IMR-90 (cell line): ENCODE data around the gene NLRC3. TPM values are rescaled to one million over a fixed set of nuclear protein-coding genes. Genes with fewer than 3 reads are reported as not detected.

Experiments used
- ATAC-seq: fragments of 200-7000 bp; cut with Tn5 transposase; 2 replicates; pipeline ENCODE4 v1.9.1; 2020; ENCODE audit warnings: low read depth, mild to moderate bottlenecking, moderate library complexity
- BruUV-seq: library from RNA; stranded (reverse); fragments of 400-500 nt; replicated peaks from 2 replicates; lab custom pipeline; 2021; lab: Mats Ljungman, UMichigan
- CTCF ChIA-PET: fragments of 300-600 bp; formaldehyde crosslinking; extraction: SDS; loops from one replicate; lab custom pipeline; 2021; ENCODE audit warnings: antibody characterized with exemption; lab: Yijun Ruan, JAX
- POLR2A ChIA-PET: fragments of 300-600 bp; sonication (Branson Sonifier 250); formaldehyde crosslinking; loops from one replicate; lab custom pipeline; 2022; ENCODE audit warnings: antibody characterized with exemption; ENCODE audit not compliant: unreplicated experiment; lab: Charles Lee
- DNase-seq: peaks from one replicate; pipeline ENCODE4 v3.0.0; 2013
- H2AFZ ChIP-seq: replicated peaks from 2 replicates; pipeline ENCODE3; 2013; ENCODE audit warnings: low read length, mild to moderate bottlenecking; ENCODE audit not compliant: poor library complexity
- H2AK5ac ChIP-seq: 2 replicates; pipeline ENCODE4 v1.6.1; 2013; ENCODE audit warnings: low read depth, low read length, inconsistent platforms
- H2AK9ac ChIP-seq: replicated peaks from 2 replicates; pipeline ENCODE3; 2013; ENCODE audit warnings: mild to moderate bottlenecking, low read depth, low read length, moderate library complexity; ENCODE audit not compliant: poor library complexity
- H2BK120ac ChIP-seq: 2 replicates; pipeline ENCODE4 v1.6.1; 2013; ENCODE audit warnings: low read depth, low read length, inconsistent platforms
- H2BK15ac ChIP-seq: 3 replicates; pipeline ENCODE4 v1.6.1; 2013; ENCODE audit warnings: low read depth, low read length, inconsistent platforms
- H2BK20ac ChIP-seq: 2 replicates; pipeline ENCODE4 v1.6.1; 2013; ENCODE audit warnings: low read depth, mild to moderate bottlenecking, inconsistent platforms, low read length, moderate library complexity
- H2BK5ac ChIP-seq: 2 replicates; pipeline ENCODE4 v1.6.1; 2013; ENCODE audit warnings: mild to moderate bottlenecking, low read depth, low read length, inconsistent platforms; ENCODE audit not compliant: poor library complexity, severe bottlenecking
- H3K14ac ChIP-seq: replicated peaks from 2 replicates; pipeline ENCODE4 v1.6.1; 2013; ENCODE audit warnings: low read depth, low read length, inconsistent platforms
- H3K18ac ChIP-seq: 2 replicates; pipeline ENCODE4 v1.6.1; 2013; ENCODE audit warnings: low read depth, low read length, control low read depth
- H3K23ac ChIP-seq: 2 replicates; pipeline ENCODE4 v1.6.1; 2013; ENCODE audit warnings: low read depth, low read length, inconsistent platforms
- H3K27ac ChIP-seq: 2 replicates; pipeline ENCODE4 v1.5.1; 2013; ENCODE audit warnings: mild to moderate bottlenecking, control low read depth, low read length; ENCODE audit not compliant: insufficient read depth
- H3K27me3 ChIP-seq: 2 replicates; pipeline ENCODE4 v1.6.1; 2013; ENCODE audit warnings: low read length; ENCODE audit not compliant: control insufficient read depth, insufficient read depth
- H3K36me3 ChIP-seq: 2 replicates; pipeline ENCODE4 v1.6.1; 2013; ENCODE audit warnings: low read length, mixed read lengths; ENCODE audit not compliant: control insufficient read depth, insufficient read depth
- H3K4ac ChIP-seq: 2 replicates; pipeline ENCODE4 v1.6.1; 2013; ENCODE audit warnings: low read depth, low read length, inconsistent platforms
- H3K4me1 ChIP-seq: 2 replicates; pipeline ENCODE4 v1.6.1; 2013; ENCODE audit warnings: low read length, mixed read lengths; ENCODE audit not compliant: control insufficient read depth, insufficient read depth
- H3K4me2 ChIP-seq: 2 replicates; pipeline ENCODE4 v1.6.1; 2013; ENCODE audit warnings: low read depth, mild to moderate bottlenecking, control low read depth, low read length, moderate library complexity
- H3K4me3 ChIP-seq: 2 replicates; pipeline ENCODE4 v1.5.1; 2013; ENCODE audit warnings: low read depth, mild to moderate bottlenecking, control low read depth, low read length, moderate library complexity; ENCODE audit not compliant: insufficient read depth
- H3K56ac ChIP-seq: 2 replicates; pipeline ENCODE4 v1.6.1; 2013; ENCODE audit warnings: low read length, inconsistent platforms; ENCODE audit not compliant: insufficient read depth; ENCODE audit errors: extremely low read depth
- H3K79me1 ChIP-seq, 2 experiments: 2 replicates each; pipeline ENCODE4 v1.6.1; 2013; ENCODE audit warnings: low read length in 2 of 2, inconsistent platforms in 1 of 2, low read depth in 1 of 2
- H3K9ac ChIP-seq: 2 replicates; pipeline ENCODE4 v1.6.1; 2013; ENCODE audit warnings: low read depth, low read length, control low read depth
- H3K9me1 ChIP-seq: 2 replicates; pipeline ENCODE4 v1.6.1; 2013; ENCODE audit warnings: low read length, inconsistent platforms; ENCODE audit not compliant: insufficient read depth
- H3K9me3 ChIP-seq: 2 replicates; pipeline ENCODE4 v1.6.1; 2013; ENCODE audit warnings: low read length; ENCODE audit not compliant: control insufficient read depth, insufficient read depth
- H4K20me1 ChIP-seq: 2 replicates; pipeline ENCODE4 v1.6.1; 2013; ENCODE audit warnings: low read length, inconsistent platforms; ENCODE audit not compliant: insufficient read depth
- H4K5ac ChIP-seq: 2 replicates; pipeline ENCODE4 v1.6.1; 2013; ENCODE audit warnings: mild to moderate bottlenecking, low read depth, low read length, control low read depth
- H4K8ac ChIP-seq, 2 experiments: 2 replicates each; pipeline ENCODE4 v1.6.1; 2013; ENCODE audit warnings: low read depth in 2 of 2, low read length in 2 of 2, control low read depth in 1 of 2, inconsistent platforms in 1 of 2
- H4K91ac ChIP-seq: 2 replicates; pipeline ENCODE4 v1.6.1; 2013; ENCODE audit warnings: low read depth, low read length, inconsistent platforms; ENCODE audit not compliant: insufficient read depth
- BHLHE40 ChIP-seq: fragments of 150-350 bp; IDR thresholded peaks from 2 replicates; pipeline ENCODE4 v1.6.1; 2016; ENCODE audit warnings: mild to moderate bottlenecking, low read depth, low read length
- MAZ ChIP-seq: IDR thresholded peaks from 2 replicates; pipeline ENCODE4 v1.6.1; 2012; ENCODE audit warnings: low read depth, mild to moderate bottlenecking, low read length, improper control_type of control experiment, moderate library complexity, borderline replicate concordance
- RCOR1 ChIP-seq: IDR thresholded peaks from 2 replicates; pipeline ENCODE4 v1.6.1; 2012; ENCODE audit warnings: mild to moderate bottlenecking, low read length, improper control_type of control experiment; ENCODE audit not compliant: insufficient replicate concordance
- WGBS, 2 experiments: methylation state at CpG; one replicate each; pipeline versions ENCODE4 v1.1.5 to v1.1.7; 2013; ENCODE audit warnings: missing lambda C conversion rate in 2 of 2; ENCODE audit not compliant: insufficient read length in 1 of 2; ENCODE audit errors: extremely low coverage in 2 of 2; 5-methylcytosine and 5-hydroxymethylcytosine counted together
- dilution Hi-C: fragments of 300-500 bp; cut with HindIII; formaldehyde crosslinking; loops from one replicate; pipeline ENCODE4 v1.14.3; 2018; ENCODE audit warnings: low sequenced_read_pairs; ENCODE audit not compliant: unreplicated experiment
- in situ Hi-C: fragments of 300-500 bp; cut with MboI; formaldehyde crosslinking; loops from 3 replicates; pipeline ENCODE4 v1.14.3; 2019; ENCODE audit warnings: low sequenced_read_pairs, inconsistent platforms, mixed read lengths
- intact Hi-C: fragments of 100-400 bp; cut with micrococcal nuclease; formaldehyde crosslinking; loops from 2 replicates; pipeline ENCODE4 v1.10.0; 2022
- polyA plus RNA-seq, 3 experiments: library from polyadenylated mRNA; depleted of rRNA; stranded (reverse); fragments of >200 nt; gene quantifications; 2 replicates each; pipeline ENCODE4 v1.2.3, GENCODE V29; 2012; ENCODE audit warnings: low replicate concordance in 1 of 3
- total RNA-seq: library from RNA; depleted of rRNA; stranded (reverse); fragments of >200 nt; gene quantifications from 2 replicates; pipeline ENCODE4 v1.2.3, GENCODE V29; 2012
- TF ChIP-seq, protein P1 (sequence below): fragments of 150-350 bp; IDR thresholded peaks from 2 replicates; pipeline ENCODE4 v1.6.1; 2017; ENCODE audit warnings: mild to moderate bottlenecking, antibody characterized with exemption, low read length, low read depth

NLRC3 gene
- total and polyA plus RNA-seq, 2 of the 4 experiments (the other 2 are of a cell fraction): not detected

DNA sequence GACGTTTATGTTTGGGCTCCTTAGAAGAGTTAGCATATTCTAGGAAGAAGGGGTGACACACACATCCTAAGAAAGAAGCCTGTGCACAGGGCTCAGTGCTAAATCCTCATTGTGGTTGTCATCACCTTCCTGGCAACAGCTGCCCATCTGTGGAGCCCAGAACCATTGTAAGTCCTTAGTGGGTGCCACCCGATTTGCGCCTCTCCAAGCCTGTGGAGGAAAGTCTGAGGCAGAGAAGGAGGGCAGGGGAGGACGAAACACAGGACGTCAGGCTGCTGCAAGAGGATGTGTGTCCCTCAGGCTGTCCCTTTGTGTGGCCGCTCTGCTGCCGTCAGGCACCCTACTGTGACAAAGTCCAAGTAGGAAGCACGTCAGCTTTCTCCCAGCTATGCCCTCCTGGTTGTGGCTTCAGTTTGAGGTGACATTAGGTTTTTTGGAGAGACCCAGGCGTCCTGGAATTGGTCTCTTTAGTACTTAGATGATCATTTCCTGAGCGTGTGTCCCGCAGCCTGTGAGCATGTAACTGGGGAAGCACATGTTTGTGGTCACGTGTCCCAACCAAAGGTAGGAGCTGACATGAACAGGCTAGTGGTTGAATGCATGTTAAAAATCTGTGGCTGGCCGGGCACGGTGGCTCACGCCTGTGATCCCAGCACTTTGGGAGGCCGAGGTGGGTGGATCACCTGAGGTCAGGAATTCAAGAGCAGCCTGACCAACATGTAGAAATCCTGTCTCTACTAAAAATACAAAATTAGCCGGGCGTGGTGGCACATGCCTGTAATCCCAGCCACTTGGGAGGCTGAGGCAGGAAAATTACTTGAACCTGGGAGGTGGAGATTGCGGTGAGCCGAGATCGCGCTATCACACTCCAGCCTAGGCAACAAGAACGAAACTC, 65.7 kb downstream of the NLRC3 start:
- TF ChIP-seq BHLHE40 (no peak), RCOR1 (no peak), MAZ (no peak)
- TF ChIP-seq, protein P1, sequence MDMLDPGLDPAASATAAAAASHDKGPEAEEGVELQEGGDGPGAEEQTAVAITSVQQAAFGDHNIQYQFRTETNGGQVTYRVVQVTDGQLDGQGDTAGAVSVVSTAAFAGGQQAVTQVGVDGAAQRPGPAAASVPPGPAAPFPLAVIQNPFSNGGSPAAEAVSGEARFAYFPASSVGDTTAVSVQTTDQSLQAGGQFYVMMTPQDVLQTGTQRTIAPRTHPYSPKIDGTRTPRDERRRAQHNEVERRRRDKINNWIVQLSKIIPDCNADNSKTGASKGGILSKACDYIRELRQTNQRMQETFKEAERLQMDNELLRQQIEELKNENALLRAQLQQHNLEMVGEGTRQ: no peak
- in situ Hi-C loops: no loop called here
- WGBS, 2 experiments: 79% methylated on average over 3 of the region's 23 CpGs; no CpG with 5 or more reads in 1 of the 2 experiments

More for the DNA sequence above, 65.7 kb downstream of the NLRC3 start:
- POLR2A ChIA-PET: no interaction called here
- no peak overlapping the region for H2BK120ac ChIP-seq
- no peak overlapping the region for H2AFZ ChIP-seq
- H2AK5ac ChIP-seq: no peak overlapping the region
- H3K18ac ChIP-seq: no peak overlapping the region
- no peak for DNase-seq
- no peak overlapping the region for H3K27ac ChIP-seq
- no peak overlapping the region for H3K4me3 ChIP-seq
- H3K23ac ChIP-seq: no peak overlapping the region
- H3K4me1 ChIP-seq: peaks cover 12% of the 10 kb centered on the region
- H2BK15ac ChIP-seq: no peak overlapping the region
- H4K91ac ChIP-seq: no peak overlapping the region
- H3K4me2 ChIP-seq: no peak overlapping the region
- H3K79me1 ChIP-seq: peaks cover 0 to 3% of the 10 kb centered on the region in 2 experiments; a peak in 1 of 4 replicates
- no peak for ATAC-seq
- no peaks in the 10 kb centered on the region for H3K9me3 ChIP-seq
- H3K27me3 ChIP-seq: no peaks in the 10 kb centered on the region
- no peak overlapping the region for H3K4ac ChIP-seq
- H2AK9ac ChIP-seq: no peak overlapping the region
- no peak overlapping the region for H2BK20ac ChIP-seq
- no TSS peak for BruUV-seq
- no peak overlapping the region for H3K9ac ChIP-seq
- H4K20me1 ChIP-seq: peaks cover 9% of the 10 kb centered on the region; the same call in 1 of the 2 replicates
- CTCF ChIA-PET: no interaction called here
- H3K36me3 ChIP-seq: peaks cover 44% of the 10 kb centered on the region
- no peak overlapping the region for H4K5ac ChIP-seq
- no peak overlapping the region for H3K56ac ChIP-seq
- intact Hi-C loops: no loop called here
- H3K9me1 ChIP-seq: peaks cover 15% of the 10 kb centered on the region
- no peak overlapping the region for H3K14ac ChIP-seq
- no peak overlapping the region for H2BK5ac ChIP-seq
- dilution Hi-C loops: no loop called here
- no peak overlapping the region for H4K8ac ChIP-seq
